ENCODE results near the gene RBBP7.

- TF ChIP-seq CTCF (optimal IDR thresholded peaks at IDR 0.05 in 1 of 3, IDR thresholded peaks at IDR 0.05 in 1 of 3, conservative IDR thresholded peaks at IDR 0.05 in 1 of 3; ENCODE audit: extremely low read depth in 1 of 3, insufficient read depth in 2 of 3, low read length in 3 of 3) (no peak), EZH2 (IDR thresholded peaks at IDR 0.05; ENCODE audit: low read length) (no peak)
These were observed 47.4 kb downstream of the RBBP7 start for GRCh38 chrX:16822723-16823122.
